Liver (tissue), 3 donors: ENCODE results near the gene ANKRD44.

Experiments
- CTCF ChIP-seq: fragments of 150-350 bp; IDR thresholded peaks from 2 replicates; pipeline ENCODE4 v1.5.1; 2017; ENCODE audit warnings: improper control_type of control experiment, low read depth, low read length; ENCODE audit not compliant: missing input control
- EGR1 ChIP-seq, 2 donors: IDR thresholded peaks; 2 replicates each; pipeline ENCODE4 v1.6.1; 2016 to 2018; ENCODE audit warnings: antibody characterized with exemption in 2 of 2, low read depth in 2 of 2
- GABPA ChIP-seq, 2 donors: IDR thresholded peaks in 1 of 2; conservative IDR thresholded peaks in 1 of 2; 2 replicates each; pipeline ENCODE4 v1.6.1; 2016; ENCODE audit warnings: antibody characterized with exemption in 2 of 2, mild to moderate bottlenecking in 1 of 2, moderate library complexity in 1 of 2
- HNF4A ChIP-seq, 2 donors: conservative IDR thresholded peaks; 2 replicates each; pipeline ENCODE4 v1.6.1; 2016; ENCODE audit warnings: antibody characterized with exemption in 2 of 2, mild to moderate bottlenecking in 2 of 2
- RAD21 ChIP-seq, 2 donors: IDR thresholded peaks; 2 replicates each; pipeline ENCODE4 v1.6.1; 2016; ENCODE audit warnings: antibody characterized with exemption in 2 of 2, mild to moderate bottlenecking in 2 of 2
- REST ChIP-seq: IDR thresholded peaks from 2 replicates; pipeline ENCODE4 v1.6.1; 2016; ENCODE audit warnings: antibody characterized with exemption, mild to moderate bottlenecking
- YY1 ChIP-seq: IDR thresholded peaks from 2 replicates; pipeline ENCODE4 v1.6.1; 2016; ENCODE audit warnings: antibody characterized with exemption, mild to moderate bottlenecking
- donor health status: healthy.
- donor health status: healthy.

- TF ChIP-seq CTCF (no peak), GABPA (IDR thresholded peaks at IDR 0.05 in 1 of 2, conservative IDR thresholded peaks at IDR 0.05 in 1 of 2) (no peak), EGR1 (IDR thresholded peaks at IDR 0.05; ENCODE audit: low read depth in 2 of 2) (no peak), REST (no peak), HNF4A (conservative IDR thresholded peaks at IDR 0.05) (no peak), RAD21 (IDR thresholded peaks at IDR 0.05) (no peak), YY1 (no peak)
Measured at GRCh38 chr2:197278799-197279763, 31.5 kb downstream of the ANKRD44 start.
